Parathyroid adenoma (tissue), 2 donors: ENCODE results near the gene ANO2.

ENCODE experiments used
- H2AFZ ChIP-seq: fragments of 300-600 bp; sonication (generic); one replicate; pipeline ENCODE4 v1.7.0; 2017; ENCODE audit warnings: antibody characterized with exemption, mild to moderate bottlenecking
- H3K27ac ChIP-seq: fragments of 300-600 bp; sonication (generic); one replicate; pipeline ENCODE4 v1.7.0; 2017
- H3K27me3 ChIP-seq: fragments of 300-600 bp; sonication (generic); one replicate; pipeline ENCODE4 v1.7.0; 2017; ENCODE audit warnings: low read length; ENCODE audit not compliant: control insufficient read depth, insufficient read depth
- H3K36me3 ChIP-seq: fragments of 300-600 bp; sonication (generic); one replicate; pipeline ENCODE4 v1.7.0; 2017; ENCODE audit warnings: low read length; ENCODE audit not compliant: control insufficient read depth, insufficient read depth
- H3K4me1 ChIP-seq: fragments of 300-600 bp; sonication (generic); one replicate; pipeline ENCODE4 v1.7.0; 2017; ENCODE audit warnings: control low read depth
- H3K4me2 ChIP-seq: fragments of 300-600 bp; sonication (generic); one replicate; pipeline ENCODE4 v1.7.0; 2017; ENCODE audit warnings: low read length
- H3K4me3 ChIP-seq: fragments of 300-600 bp; sonication (generic); one replicate; pipeline ENCODE4 v1.7.0; 2017; ENCODE audit warnings: low read depth, low read length
- H3K79me2 ChIP-seq: fragments of 300-600 bp; sonication (generic); one replicate; pipeline ENCODE4 v1.7.0; 2017; ENCODE audit warnings: control low read depth
- H3K9ac ChIP-seq: fragments of 300-600 bp; sonication (generic); one replicate; pipeline ENCODE4 v1.7.0; 2017; ENCODE audit warnings: mild to moderate bottlenecking
- H3K9me3 ChIP-seq: fragments of 300-600 bp; sonication (generic); one replicate; pipeline ENCODE4 v1.7.0; 2017; ENCODE audit warnings: low read length; ENCODE audit not compliant: control insufficient read depth
- CTCF ChIP-seq: fragments of 300-600 bp; sonication (generic); IDR thresholded peaks from one replicate; pipeline ENCODE4 v1.7.0; 2017; ENCODE audit warnings: antibody characterized with exemption, mild to moderate bottlenecking
- donor health status: primary hyperparathyroidism.

The ANO2 gene

GRCh38 chr12:5921966-5922899, 22.8 kb downstream of the ANO2 start:
- Histone ChIP-seq H3K9me3 (no peaks in the 10 kb centered on the region), H3K9ac (no peak overlapping the region), H3K4me1 (no peaks in the 10 kb centered on the region), H3K27me3 (no peaks in the 10 kb centered on the region), H3K4me3 (no peak overlapping the region), H3K36me3 (no peaks in the 10 kb centered on the region), H3K79me2 (no peaks in the 10 kb centered on the region), H2AFZ (no peak overlapping the region), H3K4me2 (no peak overlapping the region), H3K27ac (no peak overlapping the region)
- TF ChIP-seq CTCF, result no peak

- no peaks in the 10 kb centered on the region for H3K36me3 ChIP-seq
- H3K27ac ChIP-seq, result no peak overlapping the region
- H3K4me1 ChIP-seq, result no peaks in the 10 kb centered on the region
- TF ChIP-seq CTCF, result no peak
- H3K4me3 ChIP-seq, result no peak overlapping the region
- no peak overlapping the region for H2AFZ ChIP-seq
- H3K4me2 ChIP-seq, result no peak overlapping the region
- no peaks in the 10 kb centered on the region for H3K9me3 ChIP-seq
- H3K79me2 ChIP-seq, result no peaks in the 10 kb centered on the region
- no peaks in the 10 kb centered on the region for H3K27me3 ChIP-seq
- no peak overlapping the region for H3K9ac ChIP-seq
These were observed 23.8 kb downstream of the ANO2 start for GRCh38 chr12:5921027-5921909.

- Histone ChIP-seq H3K4me3 (no peak overlapping the region), H3K4me2 (no peak overlapping the region), H2AFZ (no peak overlapping the region), H3K9me3 (no peaks in the 10 kb centered on the region), H3K79me2 (no peaks in the 10 kb centered on the region), H3K4me1 (no peaks in the 10 kb centered on the region), H3K9ac (no peak overlapping the region), H3K27ac (no peak overlapping the region), H3K36me3 (no peaks in the 10 kb centered on the region), H3K27me3 (no peaks in the 10 kb centered on the region)
- no peak for TF ChIP-seq CTCF
These were observed 28.2 kb downstream of the ANO2 start for GRCh38 chr12:5916785-5917290.

DNA sequence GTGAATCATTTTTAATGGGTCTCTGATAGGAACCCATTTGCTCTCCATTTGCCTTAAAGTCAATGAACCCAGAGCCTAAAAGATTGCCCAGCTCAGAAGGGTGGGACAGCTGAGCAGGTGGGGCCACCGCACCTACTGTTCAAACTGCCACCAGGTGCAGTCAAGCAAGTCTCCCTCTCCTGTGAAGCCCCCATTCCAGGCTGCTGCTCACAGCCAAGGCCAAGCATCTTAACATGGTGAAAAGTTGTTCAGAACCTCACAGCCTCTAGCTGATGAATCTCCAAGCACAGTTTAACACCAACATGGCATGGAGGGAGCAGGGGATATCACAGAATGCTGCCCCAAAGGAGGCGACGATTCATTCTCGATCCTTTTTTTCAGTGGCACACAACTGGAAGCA, 29.5 kb downstream of the ANO2 start:
- H3K27me3 ChIP-seq, result no peaks in the 10 kb centered on the region
- H3K4me1 ChIP-seq, result no peaks in the 10 kb centered on the region
- no peaks in the 10 kb centered on the region for H3K36me3 ChIP-seq
- H3K27ac ChIP-seq, result no peak overlapping the region
- H3K4me3 ChIP-seq, result no peak overlapping the region
- no peaks in the 10 kb centered on the region for H3K9me3 ChIP-seq
- no peaks in the 10 kb centered on the region for H3K79me2 ChIP-seq
- H3K9ac ChIP-seq, result no peak overlapping the region
- H3K4me2 ChIP-seq, result no peak overlapping the region
- TF ChIP-seq CTCF, result no peak
- no peak overlapping the region for H2AFZ ChIP-seq
